Activated T-cell treated with anti-CD3 and anti-CD28 coated beads, Interleukin-2, amount 50 U/mL, for 4 hours (primary cell): ENCODE measurements around the gene KNTC1. TPM values are rescaled to one million over a fixed set of nuclear protein-coding genes. Genes with fewer than 3 reads are reported as not detected.
A peak's percentile ranks its signal among the peaks of the same experiment; 100 is the strongest.
"Not testable (repeated sequence)": the region's sequence is repeated elsewhere in the genome, so short reads cannot be mapped to it uniquely, and the experiment has no call there.

ENCODE experiments used
- ATAC-seq, 2 donors: fragments of 200-7000 bp; cut with Tn5 transposase; one replicate each; pipeline ENCODE4 v1.10.0; 2021
- DNase-seq: peaks from one replicate; pipeline ENCODE4 v3.0.0-alpha.2; 2020
- H3K27me3 Mint-ChIP-seq: one replicate; pipeline ENCODE4 v1.8.0; 2021; ENCODE audit warnings: low read depth, mixed read lengths
- H3K36me3 Mint-ChIP-seq: one replicate; pipeline ENCODE4 v1.8.0; 2022; ENCODE audit warnings: mixed read lengths; ENCODE audit not compliant: insufficient read depth
- H3K4me1 Mint-ChIP-seq: one replicate; pipeline ENCODE4 v1.8.0; 2021; ENCODE audit warnings: low read depth, mixed read lengths
- H3K4me3 Mint-ChIP-seq: one replicate; pipeline ENCODE4 v1.8.0; 2021; ENCODE audit warnings: mild to moderate bottlenecking, moderate library complexity, mixed read lengths
- H3K9me3 Mint-ChIP-seq: one replicate; pipeline ENCODE4 v1.8.0; 2021; ENCODE audit warnings: mixed read lengths
- total RNA-seq, 3 donors: library from RNA; stranded (reverse); gene quantifications; one replicate each; pipeline ENCODE4 v1.2.1, GENCODE V29; 2021

The KNTC1 gene
- total RNA-seq, 3 donors from 2014 or later = 54.7 to 62.7 (median 57.8) TPM

DNA sequence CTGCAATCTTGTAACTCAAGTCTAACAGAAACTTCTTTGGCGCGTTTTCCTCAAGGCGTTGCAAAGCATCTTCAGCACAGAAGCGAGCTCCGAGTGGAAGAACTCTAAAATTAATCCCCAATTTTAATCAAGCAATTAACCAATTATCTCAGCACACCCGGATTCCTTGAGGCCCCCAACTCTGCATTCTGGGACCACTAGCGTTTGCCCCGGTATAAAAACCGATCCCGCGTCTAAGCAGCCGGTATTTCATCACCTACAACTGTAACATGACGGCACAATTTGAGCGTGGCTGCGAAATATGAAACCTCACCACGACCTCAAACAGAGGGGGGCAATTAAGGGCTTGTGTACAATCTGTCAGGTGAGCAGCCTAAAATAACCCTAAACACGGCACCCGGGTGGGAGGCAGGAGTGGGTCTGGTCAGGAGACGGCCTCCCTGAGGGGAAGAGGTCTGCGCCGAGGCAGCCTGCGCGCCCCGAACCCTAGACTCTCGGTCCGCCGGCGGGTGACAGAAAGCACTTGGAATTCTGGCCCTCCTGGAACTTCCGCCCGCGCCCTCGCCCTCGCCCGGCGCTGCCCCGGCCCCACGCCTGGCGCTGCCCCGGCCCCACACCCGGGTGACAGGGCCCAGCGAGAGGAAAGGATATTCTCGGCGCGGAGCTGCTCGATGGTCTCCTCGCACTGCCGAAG is 26.9 kb upstream of the KNTC1 start:
- Mint-ChIP-seq H3K9me3 (no peaks in the 10 kb centered on the region), H3K4me3 (peak overlapping the region; percentile 98), H3K36me3 (peaks cover 18% of the 10 kb centered on the region), H3K4me1 (peaks cover 39% of the 10 kb centered on the region), H3K27me3 (no peaks in the 10 kb centered on the region)
- peak; percentile 34 for DNase-seq
- peak; percentile 26 to 31 for ATAC-seq

DNA sequence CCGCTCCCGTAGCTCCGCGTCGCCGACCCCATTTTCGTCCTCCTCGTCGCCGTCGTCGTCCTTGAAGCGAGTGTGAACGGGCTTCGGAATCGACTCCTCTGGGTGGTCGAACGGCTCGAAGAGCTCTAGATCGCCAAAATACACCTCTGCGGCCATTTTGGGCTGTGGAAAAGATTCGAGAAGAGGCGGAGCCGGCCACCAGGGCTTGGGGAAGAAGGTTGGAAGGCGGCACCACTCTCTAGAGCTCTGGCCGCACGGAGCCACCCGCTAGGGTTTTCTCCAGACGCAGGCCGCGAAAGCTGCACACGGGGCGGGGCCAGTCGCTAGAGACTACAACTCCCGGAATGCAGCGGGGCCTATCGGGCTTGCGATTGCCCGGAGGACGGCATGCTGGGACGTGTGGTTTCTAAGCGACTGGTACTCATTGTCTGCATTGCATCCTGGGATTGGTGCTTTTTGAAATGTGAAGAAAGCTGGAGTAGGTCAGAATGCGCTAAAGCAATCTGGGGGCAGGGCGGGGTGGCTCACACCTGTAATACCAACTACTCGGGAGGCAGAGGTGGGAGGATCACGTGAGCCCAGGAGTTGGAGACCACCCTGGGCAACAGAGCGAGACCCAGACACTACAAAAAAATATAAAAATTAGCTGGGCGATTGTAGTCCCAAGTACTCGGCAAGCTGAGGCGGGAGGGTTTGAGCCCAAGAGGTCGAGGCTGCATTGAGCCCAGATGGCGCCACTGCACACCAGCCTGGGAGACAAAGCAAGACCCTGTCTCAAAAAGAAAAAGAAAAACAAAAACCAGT is 26.2 kb upstream of the KNTC1 start, which contains the start of gene ZCCHC8:
Gene ZCCHC8 (minus strand): TSS at position 248 of the 804 bp plus-strand sequence. CDS start 92 bp downstream, at position 156.
- ATAC-seq (peak; percentile 95 to 97), DNase-seq (peak; percentile 94)
- Mint-ChIP-seq H3K27me3 (no peaks in the 10 kb centered on the region), H3K4me1 (peaks cover 37% of the 10 kb centered on the region), H3K36me3 (peaks cover 21% of the 10 kb centered on the region), H3K4me3 (peak within 1 kb of the TSS; percentile 98), H3K9me3 (no peaks in the 10 kb centered on the region)

DNA sequence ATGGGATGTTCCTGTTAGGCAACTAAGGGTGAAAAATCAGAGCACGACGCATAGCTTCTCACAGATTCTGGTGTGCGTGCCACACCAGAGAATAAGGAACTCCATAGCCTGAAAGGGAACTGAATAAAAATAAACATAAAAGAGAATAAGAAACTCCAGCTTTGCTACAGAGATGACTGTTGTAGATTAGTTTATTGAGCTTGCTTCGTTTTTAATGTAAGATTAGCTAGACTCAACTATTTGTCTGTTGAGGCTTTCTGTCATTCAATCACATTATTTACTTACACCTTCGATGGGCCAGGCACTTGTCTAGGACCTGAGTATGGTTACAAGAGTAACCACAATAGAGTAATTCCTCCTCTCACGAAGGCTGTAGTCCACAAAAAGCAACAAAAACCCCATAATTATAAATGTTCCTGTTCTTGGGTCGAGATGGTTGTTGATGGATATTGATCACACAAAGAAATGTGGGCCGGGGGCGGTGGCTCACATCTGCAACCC is 25.5 kb upstream of the KNTC1 start:
- ATAC-seq = no peak
- peak overlapping the region; percentile 98 for H3K4me3 Mint-ChIP-seq
- H3K36me3 Mint-ChIP-seq = peaks cover 26% of the 10 kb centered on the region
- peaks cover 36% of the 10 kb centered on the region for H3K4me1 Mint-ChIP-seq
- no peak for DNase-seq
- H3K27me3 Mint-ChIP-seq = no peaks in the 10 kb centered on the region
- H3K9me3 Mint-ChIP-seq = no peaks in the 10 kb centered on the region

DNA sequence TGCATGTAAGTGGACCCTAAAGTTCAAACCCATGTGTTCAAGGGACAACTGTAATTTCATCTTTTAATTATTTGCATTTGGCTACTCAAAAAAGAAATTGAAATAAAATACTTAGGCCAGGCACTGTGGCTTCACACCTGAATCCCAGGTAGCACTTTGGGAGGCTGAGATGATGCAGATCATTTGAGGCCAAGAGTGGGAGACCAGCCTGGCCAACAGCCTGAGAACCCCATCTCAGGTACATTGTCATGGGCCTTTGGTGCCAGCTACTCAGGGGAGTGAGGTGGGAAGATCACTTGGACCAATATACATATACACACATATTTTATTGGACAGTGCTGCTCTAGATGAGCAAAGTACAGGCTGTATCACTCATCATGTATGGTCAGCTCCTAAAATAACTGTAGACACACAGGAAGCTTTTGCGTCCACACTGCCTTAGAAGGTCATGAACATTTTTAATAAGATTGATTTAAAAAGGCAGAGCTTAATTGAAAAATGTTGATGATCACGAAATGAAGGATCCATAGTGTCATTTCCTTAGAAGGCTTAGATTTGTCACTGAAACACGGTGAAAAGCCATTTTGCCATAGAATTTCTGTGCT is 23.8 kb upstream of the KNTC1 start:
- Mint-ChIP-seq H3K36me3 (peaks cover 30% of the 10 kb centered on the region), H3K9me3 (no peaks in the 10 kb centered on the region), H3K4me1 (peaks cover 28% of the 10 kb centered on the region), H3K4me3 (no peak overlapping the region), H3K27me3 (no peaks in the 10 kb centered on the region)
- no peak for ATAC-seq
- DNase-seq = no peak

DNA sequence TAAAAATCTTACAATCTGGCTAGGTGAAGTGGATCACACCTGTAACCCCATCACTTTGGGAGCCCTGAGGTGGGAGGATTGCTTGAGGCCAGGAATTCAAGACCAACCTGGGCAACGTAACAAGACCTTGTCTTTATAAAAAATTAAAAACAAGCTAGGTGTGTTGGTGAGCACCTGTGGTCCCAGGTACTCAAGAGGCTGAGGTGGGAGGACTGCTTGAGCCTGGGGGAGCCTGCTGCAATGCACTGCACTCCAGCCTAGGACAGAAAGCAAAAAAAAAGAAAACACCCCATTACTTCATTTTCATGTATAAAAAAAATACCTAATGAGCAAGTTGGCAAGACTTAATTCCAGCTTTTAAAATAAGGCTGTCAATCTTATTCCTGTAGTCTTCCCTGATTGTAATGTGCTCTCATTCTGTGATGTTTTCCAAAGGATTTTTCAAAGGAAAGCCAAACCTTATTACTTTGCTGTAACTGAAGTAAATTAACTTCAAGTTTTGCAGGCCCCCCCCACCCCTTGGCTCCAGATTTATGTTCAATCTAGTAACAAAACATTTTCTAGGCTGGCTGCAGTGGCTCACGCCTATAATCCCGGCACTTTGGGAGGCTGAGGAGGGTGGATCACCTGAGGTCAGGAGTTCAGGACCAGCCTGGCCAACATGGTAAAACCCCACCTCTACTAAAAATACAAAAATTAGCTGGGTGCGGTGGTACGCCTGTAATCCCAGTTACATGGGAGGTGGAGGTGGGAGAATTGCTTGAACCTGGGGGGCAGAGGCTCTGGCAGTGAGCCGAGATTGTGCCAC is 23.1 kb upstream of the KNTC1 start:
- ATAC-seq (no peak), DNase-seq (no peak)
- Mint-ChIP-seq H3K4me1 (peaks cover 22% of the 10 kb centered on the region), H3K36me3 (peaks cover 27% of the 10 kb centered on the region), H3K27me3 (no peaks in the 10 kb centered on the region), H3K4me3 (no peak overlapping the region), H3K9me3 (no peaks in the 10 kb centered on the region)

DNA sequence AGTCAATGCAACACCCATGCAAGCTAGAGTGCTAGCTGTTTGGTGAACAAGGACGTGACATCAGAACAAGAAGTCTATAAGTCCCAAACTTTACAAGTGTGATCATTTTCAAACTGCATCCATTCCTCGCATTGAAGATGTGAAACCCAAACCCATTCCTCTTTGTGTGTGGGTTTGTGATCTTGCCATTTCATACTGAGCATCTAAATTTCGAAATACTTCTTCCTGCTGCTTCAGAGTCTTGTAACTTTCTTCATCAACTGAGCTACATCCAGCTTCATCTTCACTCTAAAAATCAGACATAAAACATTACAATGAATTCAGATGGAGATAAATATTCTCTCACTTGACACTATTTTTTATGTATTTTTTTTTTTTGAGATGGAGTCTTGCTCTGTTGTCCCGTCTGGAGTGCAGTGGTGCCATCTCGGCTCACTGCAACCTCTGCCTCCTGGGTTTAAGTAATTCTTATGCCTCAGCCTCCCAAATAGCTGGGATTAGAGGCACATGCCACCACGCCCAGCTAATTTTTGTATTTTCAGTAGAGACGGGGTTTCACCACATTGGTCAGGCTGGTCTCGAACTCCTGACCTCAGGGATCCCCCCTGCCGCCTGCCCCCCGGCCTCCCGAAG is 21.5 kb upstream of the KNTC1 start:
- Mint-ChIP-seq H3K27me3 (no peaks in the 10 kb centered on the region), H3K4me1 (peaks cover 16% of the 10 kb centered on the region), H3K4me3 (no peak overlapping the region), H3K36me3 (peaks cover 28% of the 10 kb centered on the region), H3K9me3 (no peaks in the 10 kb centered on the region)
- DNase-seq (no peak), ATAC-seq (no peak)

DNA sequence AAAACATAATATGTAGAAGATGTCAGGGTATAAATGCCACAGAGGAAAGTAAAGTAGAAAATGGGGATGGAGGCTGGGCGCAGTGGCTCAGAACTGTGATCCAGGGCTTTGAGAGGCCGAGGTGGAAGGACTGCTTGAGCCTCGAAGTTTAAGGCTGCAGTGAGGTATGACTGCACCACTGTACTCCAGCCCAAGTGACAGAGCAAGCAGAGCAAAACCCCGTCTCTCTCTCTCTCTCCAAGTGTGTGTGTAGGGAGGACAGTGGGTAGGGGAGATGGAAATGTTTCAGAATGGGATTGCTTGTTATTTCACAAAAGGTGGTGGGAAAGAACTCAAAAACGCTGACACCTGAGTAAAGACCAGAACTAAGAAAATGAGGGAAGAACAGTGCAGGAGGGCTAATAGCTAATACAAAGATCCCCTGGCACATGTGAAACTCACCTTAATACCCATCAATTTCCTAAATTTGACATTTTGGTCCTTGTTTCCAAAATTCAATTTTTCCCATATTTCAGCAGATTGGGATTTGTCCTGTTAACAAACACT is 20.6 kb upstream of the KNTC1 start:
- DNase-seq (no peak), ATAC-seq (no peak)
- no peak overlapping the region for H3K4me3 Mint-ChIP-seq
- H3K9me3 Mint-ChIP-seq = no peaks in the 10 kb centered on the region
- H3K27me3 Mint-ChIP-seq = no peaks in the 10 kb centered on the region
- peaks cover 9% of the 10 kb centered on the region for H3K4me1 Mint-ChIP-seq
- peaks cover 31% of the 10 kb centered on the region for H3K36me3 Mint-ChIP-seq

DNA sequence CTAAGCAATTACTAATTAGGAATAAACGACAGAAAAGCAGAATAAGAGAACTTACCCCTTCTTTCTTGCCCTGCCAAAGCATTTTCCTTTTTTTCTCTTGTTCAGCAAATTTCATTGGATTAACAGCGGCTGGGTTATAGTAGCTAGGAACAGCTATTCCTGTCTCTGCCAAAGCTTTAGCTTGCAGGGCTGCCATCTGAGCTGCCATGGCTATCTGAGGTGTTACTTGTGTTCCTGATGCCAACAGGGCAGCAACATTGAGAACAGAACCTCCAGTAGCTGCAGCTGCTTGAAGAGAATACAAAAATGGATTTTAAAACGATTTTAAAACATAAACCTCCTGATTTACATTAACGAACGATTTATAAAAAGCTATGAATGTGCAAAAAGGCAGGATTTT is 18.9 kb upstream of the KNTC1 start:
- Mint-ChIP-seq H3K27me3 (no peaks in the 10 kb centered on the region), H3K36me3 (peaks cover 33% of the 10 kb centered on the region), H3K4me1 (no peaks in the 10 kb centered on the region), H3K9me3 (no peaks in the 10 kb centered on the region), H3K4me3 (no peak overlapping the region)
- no peak for DNase-seq
- no peak for ATAC-seq

DNA sequence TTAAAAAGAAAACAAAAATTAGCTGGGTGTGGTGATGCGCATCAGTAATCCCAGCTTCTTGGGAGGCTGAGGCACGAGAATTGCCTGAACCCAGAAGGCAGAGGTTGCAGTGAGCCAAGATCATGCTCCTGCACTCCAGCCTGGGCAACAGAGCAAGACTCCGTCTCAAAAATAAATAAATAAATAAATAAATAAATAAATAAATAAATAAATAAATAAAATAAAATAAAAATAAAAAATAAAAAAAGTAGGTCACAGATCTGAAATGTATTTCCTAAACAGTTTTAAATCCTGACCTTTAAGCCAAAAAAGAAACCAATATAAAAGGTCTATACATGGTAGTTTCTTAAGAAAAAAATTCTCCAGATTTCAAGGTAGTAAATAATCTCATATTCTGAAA is 14.0 kb upstream of the KNTC1 start:
- DNase-seq, H3K4me3 Mint-ChIP-seq, H3K9me3 Mint-ChIP-seq, ATAC-seq, H3K27me3 Mint-ChIP-seq: not testable (repeated sequence)
- peaks cover 12% of the 10 kb centered on the region for H3K4me1 Mint-ChIP-seq
- peaks cover 37% of the 10 kb centered on the region for H3K36me3 Mint-ChIP-seq

DNA sequence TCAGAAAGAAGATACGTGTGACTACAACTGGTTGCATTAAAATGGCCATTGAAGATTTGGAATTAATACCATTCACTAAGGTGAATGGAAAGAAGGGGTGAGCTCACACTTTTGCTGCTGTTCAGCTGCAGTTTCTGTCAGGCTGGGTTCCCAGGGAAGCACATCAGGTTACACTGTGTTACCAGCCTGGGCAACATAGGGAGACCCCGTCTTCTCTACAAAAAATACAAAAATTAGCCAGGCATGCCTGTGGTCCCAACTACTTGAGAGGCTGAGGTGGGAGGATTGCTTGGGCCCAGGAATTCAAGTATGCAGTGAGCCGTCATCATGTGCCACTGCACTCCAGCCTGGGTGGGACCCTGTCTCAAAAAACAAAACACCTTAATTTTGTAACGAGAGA is 13.4 kb upstream of the KNTC1 start:
- peaks cover 41% of the 10 kb centered on the region for H3K36me3 Mint-ChIP-seq
- H3K9me3 Mint-ChIP-seq = no peaks in the 10 kb centered on the region
- ATAC-seq (no peak), DNase-seq (no peak)
- no peak overlapping the region for H3K4me3 Mint-ChIP-seq
- peaks cover 13% of the 10 kb centered on the region for H3K4me1 Mint-ChIP-seq
- H3K27me3 Mint-ChIP-seq = no peaks in the 10 kb centered on the region

DNA sequence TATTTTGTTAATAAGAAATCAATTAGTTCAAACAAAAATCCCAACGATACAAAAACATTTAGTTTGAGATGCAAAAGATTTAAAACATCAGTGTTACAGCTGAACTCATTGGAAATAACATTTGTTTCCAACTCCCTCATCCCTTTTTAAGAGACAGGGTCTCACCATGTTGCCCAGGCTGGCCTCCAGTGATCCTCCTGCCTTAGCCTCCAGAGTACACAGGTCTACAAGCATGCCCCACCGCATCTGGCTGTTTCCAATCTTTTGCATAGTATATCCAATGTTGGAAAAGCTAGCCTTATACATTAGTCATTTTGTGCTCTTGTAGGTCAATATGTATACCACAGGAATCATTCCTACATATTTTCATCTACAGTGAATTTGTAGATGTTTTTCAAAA is 11.8 kb upstream of the KNTC1 start:
- Mint-ChIP-seq H3K9me3 (no peaks in the 10 kb centered on the region), H3K36me3 (peaks cover 53% of the 10 kb centered on the region), H3K27me3 (no peaks in the 10 kb centered on the region), H3K4me3 (no peak overlapping the region), H3K4me1 (peaks cover 25% of the 10 kb centered on the region)
- no peak for DNase-seq
- ATAC-seq = no peak

DNA sequence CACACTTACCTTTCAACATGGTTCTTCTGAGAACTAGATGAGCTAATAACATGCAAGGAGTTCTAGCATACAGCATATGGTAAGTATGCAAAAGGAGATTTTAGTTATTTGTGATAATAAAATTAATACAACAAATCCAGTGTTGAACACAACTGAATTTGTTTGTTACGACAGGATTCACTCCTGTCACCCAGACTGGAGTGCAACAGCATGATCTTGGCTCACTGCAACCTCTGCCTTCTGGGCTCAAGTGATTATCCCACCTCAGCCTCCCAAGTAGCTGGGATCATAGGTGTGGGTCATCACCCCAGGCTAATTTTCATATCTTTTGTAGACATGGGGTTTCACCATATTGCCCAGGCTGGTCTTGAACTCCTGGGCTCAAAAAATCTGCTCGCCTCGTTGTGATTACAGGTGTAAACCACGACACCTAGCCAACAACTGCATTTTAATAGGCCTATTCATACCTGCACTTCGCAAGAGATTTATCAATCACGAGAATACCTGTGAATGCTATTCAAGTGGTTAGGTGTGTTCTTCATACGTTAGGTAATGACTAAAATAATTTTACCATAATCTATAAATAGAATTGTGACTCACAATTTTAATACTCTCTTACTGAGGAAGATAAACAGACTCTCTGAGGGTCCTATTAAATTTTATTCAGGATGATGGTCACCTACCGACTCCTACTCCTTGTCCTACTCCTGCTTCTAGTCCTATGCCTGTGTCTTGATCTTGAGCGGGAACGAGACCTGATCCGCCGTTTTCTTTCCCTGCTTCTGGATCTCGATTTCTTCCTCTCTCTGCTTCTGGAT is 10.3 kb upstream of the KNTC1 start:
- peak overlapping the region; percentile 35 for H3K4me3 Mint-ChIP-seq
- ATAC-seq = peak in 1 of 2 donors; percentile 15

DNA sequence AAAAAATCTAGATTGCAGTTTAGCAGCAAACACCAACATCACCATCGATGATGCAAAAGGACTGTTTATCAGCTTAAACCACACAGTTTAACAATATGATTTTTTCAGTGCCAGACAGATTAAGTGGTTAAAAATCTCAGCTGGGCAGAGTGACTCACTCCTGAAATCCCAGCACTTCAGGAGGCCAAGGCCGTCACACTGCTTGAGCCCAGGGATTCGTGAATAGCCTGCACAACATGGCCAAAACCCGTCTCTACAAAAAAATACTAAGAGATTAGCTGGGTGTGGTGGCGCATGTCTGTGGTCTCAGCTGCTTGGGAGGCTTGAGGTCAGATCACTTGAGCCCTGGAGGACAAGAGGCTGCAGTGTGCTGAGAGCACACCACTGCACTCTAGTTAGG is 9.2 kb upstream of the KNTC1 start:
- no peak for DNase-seq

More for the DNA sequence above, 10.3 kb upstream of the KNTC1 start:
- Mint-ChIP-seq H3K9me3 (no peaks in the 10 kb centered on the region), H3K4me1 (peaks cover 33% of the 10 kb centered on the region), H3K27me3 (no peaks in the 10 kb centered on the region), H3K36me3 (peaks cover 59% of the 10 kb centered on the region)
- DNase-seq = no peak

More for the DNA sequence above, 9.2 kb upstream of the KNTC1 start:
- Mint-ChIP-seq H3K4me3 (no peak overlapping the region), H3K36me3 (peaks cover 61% of the 10 kb centered on the region), H3K27me3 (no peaks in the 10 kb centered on the region), H3K9me3 (no peaks in the 10 kb centered on the region), H3K4me1 (peaks cover 42% of the 10 kb centered on the region)
- peak; percentile 42 to 50 for ATAC-seq
